HEK293T (cell line): ENCODE measurements around the gene DNAH14.

Experiments
- BHLHE40 ChIP-seq: fragments of 450-650 bp; IDR thresholded peaks from 2 replicates; pipeline ENCODE4 v1.6.1; 2016; ENCODE audit warnings: mild to moderate bottlenecking, moderate library complexity, borderline replicate concordance
- ELF4 ChIP-seq: fragments of 450-650 bp; IDR thresholded peaks from 2 replicates; pipeline ENCODE4 v1.6.1; 2017; ENCODE audit warnings: antibody characterized with exemption
- FOXA1 ChIP-seq: fragments of 450-650 bp; IDR thresholded peaks from 2 replicates; pipeline ENCODE4 v1.6.1; 2016; ENCODE audit warnings: mild to moderate bottlenecking
- FOXK2 ChIP-seq: fragments of 450-650 bp; IDR thresholded peaks from 2 replicates; pipeline ENCODE4 v1.6.1; 2016; ENCODE audit warnings: mild to moderate bottlenecking
- FOXM1 ChIP-seq: fragments of 450-650 bp; IDR thresholded peaks from 2 replicates; pipeline ENCODE4 v1.6.1; 2017; ENCODE audit warnings: mild to moderate bottlenecking, borderline replicate concordance
- L3MBTL2 ChIP-seq: fragments of 450-650 bp; conservative IDR thresholded peaks from 2 replicates; pipeline ENCODE4 v1.6.1; 2016; ENCODE audit warnings: mild to moderate bottlenecking
- NFRKB ChIP-seq: fragments of 450-650 bp; IDR thresholded peaks from 2 replicates; pipeline ENCODE4 v1.6.1; 2016; ENCODE audit warnings: mild to moderate bottlenecking, moderate library complexity
- SP1 ChIP-seq: fragments of 450-650 bp; IDR thresholded peaks from 2 replicates; pipeline ENCODE4 v1.6.1; 2017
- SUZ12 ChIP-seq: fragments of 450-650 bp; IDR thresholded peaks from 2 replicates; pipeline ENCODE4 v1.6.1; 2016; ENCODE audit warnings: mild to moderate bottlenecking
- TARDBP ChIP-seq: fragments of 450-650 bp; IDR thresholded peaks from 2 replicates; pipeline ENCODE4 v1.6.1; 2016
- ZNF384 ChIP-seq: fragments of 450-650 bp; IDR thresholded peaks from 2 replicates; pipeline ENCODE4 v1.6.1; 2016
- TF ChIP-seq, protein P1 (sequence below): fragments of 450-650 bp; IDR thresholded peaks from 2 replicates; pipeline ENCODE4 v1.6.1; 2016

DNA sequence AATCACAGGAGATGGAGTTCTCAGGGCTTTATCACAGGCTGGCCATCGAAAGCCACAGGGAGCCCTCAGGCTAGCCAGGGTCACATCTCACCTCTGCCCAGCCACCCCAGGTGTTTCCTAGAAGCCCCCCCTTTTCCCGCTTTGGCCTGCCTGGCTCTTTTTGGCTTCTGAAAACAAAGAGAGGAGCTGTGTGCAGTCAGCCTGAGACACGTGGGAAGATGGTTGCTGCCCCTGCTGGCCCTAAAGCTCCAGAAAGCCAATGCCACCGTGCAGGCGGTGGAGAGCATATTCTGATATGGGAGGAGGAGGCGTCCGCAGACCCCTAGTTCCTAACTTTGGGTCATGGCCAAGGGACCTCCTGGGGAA, 517.1 kb downstream of the DNAH14 start:
- TF ChIP-seq SP1: no peak
- TF ChIP-seq SUZ12: no peak
- no peak for TF ChIP-seq ZNF384
- no peak for TF ChIP-seq BHLHE40
- TF ChIP-seq NFRKB: no peak
- TF ChIP-seq, protein P1, sequence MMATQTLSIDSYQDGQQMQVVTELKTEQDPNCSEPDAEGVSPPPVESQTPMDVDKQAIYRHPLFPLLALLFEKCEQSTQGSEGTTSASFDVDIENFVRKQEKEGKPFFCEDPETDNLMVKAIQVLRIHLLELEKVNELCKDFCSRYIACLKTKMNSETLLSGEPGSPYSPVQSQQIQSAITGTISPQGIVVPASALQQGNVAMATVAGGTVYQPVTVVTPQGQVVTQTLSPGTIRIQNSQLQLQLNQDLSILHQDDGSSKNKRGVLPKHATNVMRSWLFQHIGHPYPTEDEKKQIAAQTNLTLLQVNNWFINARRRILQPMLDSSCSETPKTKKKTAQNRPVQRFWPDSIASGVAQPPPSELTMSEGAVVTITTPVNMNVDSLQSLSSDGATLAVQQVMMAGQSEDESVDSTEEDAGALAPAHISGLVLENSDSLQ: no peak
- TF ChIP-seq FOXA1: no peak
- no peak for TF ChIP-seq TARDBP
- TF ChIP-seq FOXK2: no peak
- no peak for TF ChIP-seq ELF4
- TF ChIP-seq L3MBTL2: no peak
- no peak for TF ChIP-seq FOXM1
